SH-SY5Y (cell line): ENCODE results near the gene CHST7.

Experiments
- GATA2 ChIP-seq: IDR thresholded peaks from 2 replicates; pipeline ENCODE4 v1.6.1; 2011; ENCODE audit warnings: mild to moderate bottlenecking, low read depth, low read length
- GATA3 ChIP-seq: IDR thresholded peaks from 2 replicates; pipeline ENCODE4 v1.6.1; 2011; ENCODE audit warnings: low read depth, mild to moderate bottlenecking, low read length, moderate library complexity

Gene CHST7

GRCh38 chrX:46573331-46573891, at the start of gene CHST7:
Gene CHST7, plus strand, starts transcription at chrX:46573765. Its CDS starts 167 bp downstream, at chrX:46573932.
- no peak for TF ChIP-seq GATA3

- TF ChIP-seq GATA2 (no peak), GATA3 (no peak)
Measured at GRCh38 chrX:46531442-46531841, 42.1 kb upstream of the CHST7 start.

GRCh38 chrX:46543441-46543840, 30.1 kb upstream of the CHST7 start:
- no peak for TF ChIP-seq GATA3
- no peak for TF ChIP-seq GATA2

GRCh38 chrX:46545111-46546005, 28.2 kb upstream of the CHST7 start, which contains the start of gene ZNF674:
Gene ZNF674, minus strand, starts transcription at chrX:46545421. Its CDS starts 3,334 bp downstream, at chrX:46542087.
- TF ChIP-seq GATA3 (no peak), GATA2 (no peak)

- TF ChIP-seq GATA3, result no peak
- TF ChIP-seq GATA2, result no peak
Measured at GRCh38 chrX:46547857-46548256, 25.7 kb upstream of the CHST7 start.

- TF ChIP-seq GATA3 (no peak), GATA2 (no peak)
Measured at GRCh38 chrX:46549914-46550313, 23.7 kb upstream of the CHST7 start.

- TF ChIP-seq GATA2 (no peak), GATA3 (no peak)
Measured at GRCh38 chrX:46551494-46552128, 22.0 kb upstream of the CHST7 start.

- TF ChIP-seq GATA2 (no peak), GATA3 (no peak)
Measured at GRCh38 chrX:46553935-46554334, 19.6 kb upstream of the CHST7 start.

- TF ChIP-seq GATA3 (no peak), GATA2 (no peak)
Measured at GRCh38 chrX:46554942-46555341, 18.6 kb upstream of the CHST7 start.

GRCh38 chrX:46559062-46559461, 14.5 kb upstream of the CHST7 start:
- TF ChIP-seq GATA2, result no peak
- no peak for TF ChIP-seq GATA3

GRCh38 chrX:46561824-46562657, 11.5 kb upstream of the CHST7 start:
- TF ChIP-seq GATA2 (no peak), GATA3 (no peak)

GRCh38 chrX:46567388-46567787, 6.2 kb upstream of the CHST7 start:
- TF ChIP-seq GATA2 (no peak), GATA3 (no peak)

GRCh38 chrX:46569621-46570020, 3.9 kb upstream of the CHST7 start:
- TF ChIP-seq GATA2 (no peak), GATA3 (no peak)
